Stomach (tissue), 9 donors: ENCODE measurements around the gene CLTRN. TPM values are rescaled to one million over a fixed set of nuclear protein-coding genes. Genes with fewer than 3 reads are reported as not detected.

Experiments used
- DNase-seq, 2 donors: peaks; one replicate each; pipeline versions ENCODE4 v3.0.0 to v3.0.0-alpha.2; 2013 to 2019
- H3K27ac ChIP-seq, 5 donors: fragments of 200-600 bp in 4 of 5; sonication (generic) in 4 of 5; one replicate each; pipeline ENCODE4 v1.5.1; 2013 to 2019; ENCODE audit warnings: mild to moderate bottlenecking in 1 of 5, moderate library complexity in 1 of 5
- H3K27me3 ChIP-seq, 3 donors: fragments of 200-600 bp; sonication (generic); one replicate each; pipeline ENCODE4 v1.5.1; 2017 to 2019; ENCODE audit warnings: mixed run types in 1 of 3
- H3K36me3 ChIP-seq, 4 donors: fragments of 200-600 bp; sonication (generic); 1 replicate in 3 of 4; 2 replicates in 1 of 4; pipeline ENCODE4 v1.5.1; 2016 to 2019
- H3K4me1 ChIP-seq, 4 donors: fragments of 200-600 bp; sonication (generic); one replicate each; pipeline ENCODE4 v1.5.1; 2016 to 2019
- H3K4me3 ChIP-seq, 4 donors: fragments of 200-600 bp; sonication (generic) in 3 of 4; one replicate each; pipeline ENCODE4 v1.5.1; 2016 to 2019; ENCODE audit warnings: mild to moderate bottlenecking in 1 of 4
- H3K9me3 ChIP-seq, 4 donors: fragments of 200-600 bp; sonication (generic); one replicate each; pipeline ENCODE4 v1.5.1; 2016 to 2019
- EP300 ChIP-seq: sonication (generic); formaldehyde crosslinking; IDR thresholded peaks from one replicate; pipeline ENCODE4 v1.6.1; 2017; ENCODE audit warnings: antibody characterized with exemption
- POLR2A ChIP-seq, 4 donors: fragments of 450-650 bp; IDR thresholded peaks; one replicate each; pipeline ENCODE4 v1.6.1; 2016; ENCODE audit warnings: antibody characterized with exemption in 4 of 4, control low read depth in 2 of 4, mild to moderate bottlenecking in 1 of 4, moderate library complexity in 1 of 4
- POLR2AphosphoS5 ChIP-seq, 3 donors: sonication (generic); formaldehyde crosslinking; IDR thresholded peaks; one replicate each; pipeline ENCODE4 v1.6.1; 2016; ENCODE audit warnings: antibody characterized with exemption in 3 of 3
- WGBS, 5 donors: extraction: QIAGEN DNeasy Blood & Tissue Kit in 3 of 5; methylation state at CpG; one replicate each; pipeline versions ENCODE4 v1.1.5 to v1.1.7; 2013 to 2018; 5-methylcytosine and 5-hydroxymethylcytosine counted together
- intact Hi-C: fragments of 100-400 bp; cut with DNase I; formaldehyde crosslinking; loops from one replicate; pipeline ENCODE4 v1.15.1; 2023; ENCODE audit warnings: low total_unique reads
- polyA plus RNA-seq, 3 donors: library from polyadenylated mRNA; stranded (reverse); fragments of 200-250 nt; gene quantifications; one replicate each; pipeline ENCODE4 v1.2.3, GENCODE V29; 2013
- total RNA-seq, 5 donors: library from RNA; depleted of rRNA; stranded (reverse); fragments of >200 nt; gene quantifications; one replicate each; pipeline versions ENCODE4 v1.1.0 to v1.2.3, GENCODE V29; 2014 to 2016
- TF ChIP-seq, protein P1 (sequence below), 7 experiments: fragments of 450-650 bp in 4 of 7; fragments of 200-600 bp in 3 of 7; sonication (generic) in 3 of 7; IDR thresholded peaks; one replicate each; pipeline ENCODE4 v1.5.1; 2016 to 2019; ENCODE audit warnings: antibody characterized with exemption in 7 of 7, control low read depth in 2 of 7, mild to moderate bottlenecking in 1 of 7
- donor health status: healthy with polysubstance abuse.
- donor health status: Bipolar disorder and iron deficiency.
- donor health status: healthy.

Gene CLTRN
- total and polyA plus RNA-seq, 8 donors, result 2.4 to 8.5 (median 3.5) TPM; not detected in 3

DNA sequence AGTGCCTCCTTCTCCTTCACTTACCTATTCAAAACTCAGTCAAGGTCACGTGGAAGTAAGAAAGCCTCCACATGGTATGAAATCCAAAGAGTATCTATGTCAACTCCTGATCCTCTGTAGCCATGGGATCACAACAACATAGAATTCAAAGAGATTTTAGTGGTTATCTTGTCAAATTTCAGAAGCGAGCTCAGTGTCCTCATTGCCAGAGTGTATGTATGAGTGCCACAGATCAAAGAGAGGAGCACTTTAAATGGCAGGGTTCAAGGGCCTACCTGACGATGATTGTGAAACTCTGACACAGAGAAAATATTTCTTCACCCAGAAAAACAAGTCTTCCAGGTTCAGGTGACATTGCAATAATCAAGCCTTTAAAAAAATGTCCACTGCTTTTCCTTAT is 62.7 kb downstream of the CLTRN start:
- no peak overlapping the region for H3K4me3 ChIP-seq
- DNase-seq, result no peak
- no peaks in the 10 kb centered on the region for H3K36me3 ChIP-seq
- H3K4me1 ChIP-seq, result peaks cover 0 to 3% (median 0%) of the 10 kb centered on the region in 4 donors
- H3K9me3 ChIP-seq, result no peaks in the 10 kb centered on the region
- intact Hi-C loops, result no loop called here
- 60 to 80% (median 68%) methylated on average over 3 of the region's 3 CpGs for WGBS, 5 donors
- no peak for TF ChIP-seq EP300
- H3K27ac ChIP-seq, result no peak overlapping the region
- H3K27me3 ChIP-seq, result peaks cover 0 to 11% (median 0%) of the 10 kb centered on the region in 3 donors

DNA sequence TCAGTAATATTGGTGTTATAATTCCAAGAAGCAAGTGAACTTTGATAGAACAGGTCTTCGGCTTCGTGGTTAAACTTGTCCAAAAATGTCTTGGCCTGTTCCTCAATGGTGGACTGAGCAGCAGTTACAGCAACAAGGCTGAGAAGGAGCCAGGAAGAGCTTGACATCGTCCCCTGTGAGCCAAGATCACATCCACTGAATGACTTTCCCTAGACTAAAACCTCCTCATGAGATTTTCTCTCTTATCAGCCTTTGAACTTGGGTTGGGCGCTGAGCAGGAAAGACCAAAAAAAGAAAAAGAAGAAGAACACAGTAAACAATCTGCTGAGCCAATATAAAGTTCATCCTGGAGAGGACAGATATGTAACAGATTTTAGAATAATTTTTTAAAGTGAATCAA is 63.9 kb downstream of the CLTRN start, which contains the start of gene ACE2:
Gene ACE2, minus strand, starts transcription at position 216 of the 400 bp plus-strand sequence. Its CDS starts 49 bp downstream, at position 167.
- H3K4me3 ChIP-seq, result no peak within 1 kb of the TSS
- intact Hi-C loops, result no loop called here
- H3K9me3 ChIP-seq, result no peaks in the 10 kb centered on the region
- TF ChIP-seq POLR2AphosphoS5 (IDR thresholded peaks at IDR 0.05), result no peak
- TF ChIP-seq POLR2A (IDR thresholded peaks at IDR 0.05), result no peak
- TF ChIP-seq EP300, result no peak
- TF ChIP-seq, protein P1, sequence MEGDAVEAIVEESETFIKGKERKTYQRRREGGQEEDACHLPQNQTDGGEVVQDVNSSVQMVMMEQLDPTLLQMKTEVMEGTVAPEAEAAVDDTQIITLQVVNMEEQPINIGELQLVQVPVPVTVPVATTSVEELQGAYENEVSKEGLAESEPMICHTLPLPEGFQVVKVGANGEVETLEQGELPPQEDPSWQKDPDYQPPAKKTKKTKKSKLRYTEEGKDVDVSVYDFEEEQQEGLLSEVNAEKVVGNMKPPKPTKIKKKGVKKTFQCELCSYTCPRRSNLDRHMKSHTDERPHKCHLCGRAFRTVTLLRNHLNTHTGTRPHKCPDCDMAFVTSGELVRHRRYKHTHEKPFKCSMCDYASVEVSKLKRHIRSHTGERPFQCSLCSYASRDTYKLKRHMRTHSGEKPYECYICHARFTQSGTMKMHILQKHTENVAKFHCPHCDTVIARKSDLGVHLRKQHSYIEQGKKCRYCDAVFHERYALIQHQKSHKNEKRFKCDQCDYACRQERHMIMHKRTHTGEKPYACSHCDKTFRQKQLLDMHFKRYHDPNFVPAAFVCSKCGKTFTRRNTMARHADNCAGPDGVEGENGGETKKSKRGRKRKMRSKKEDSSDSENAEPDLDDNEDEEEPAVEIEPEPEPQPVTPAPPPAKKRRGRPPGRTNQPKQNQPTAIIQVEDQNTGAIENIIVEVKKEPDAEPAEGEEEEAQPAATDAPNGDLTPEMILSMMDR (IDR thresholded peaks at IDR 0.05), result no peak
- no peak within 1 kb of the TSS for H3K27ac ChIP-seq
- peaks cover 0 to 6% (median 0%) of the 10 kb centered on the region in 3 donors for H3K27me3 ChIP-seq
- no peaks in the 10 kb centered on the region for H3K4me1 ChIP-seq
- 57 to 74% (median 72%) methylated on average over 4 of the region's 4 CpGs for WGBS, 5 donors
- DNase-seq, result no peak
- no peaks in the 10 kb centered on the region for H3K36me3 ChIP-seq

DNA sequence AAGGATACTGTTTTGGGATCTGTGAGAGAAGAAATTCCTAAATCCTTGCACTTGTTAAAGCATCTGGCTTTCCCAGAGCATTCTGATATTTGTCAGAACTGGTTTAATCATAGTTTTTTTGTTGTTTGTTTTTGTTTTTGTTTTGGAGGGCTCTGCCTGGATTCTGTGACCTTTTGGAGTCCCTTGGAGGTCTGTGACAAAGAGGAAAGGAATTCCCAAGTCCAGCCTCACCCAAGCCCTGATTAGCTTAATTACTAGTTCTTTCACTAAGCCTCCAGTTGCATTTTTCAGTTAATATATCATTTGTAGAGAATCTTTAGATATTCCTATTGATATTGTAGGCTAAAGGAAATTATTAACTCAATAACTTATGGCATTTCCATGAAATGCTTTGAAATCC is 64.6 kb downstream of the CLTRN start:
- Histone ChIP-seq H3K4me1 (no peaks in the 10 kb centered on the region), H3K36me3 (no peaks in the 10 kb centered on the region), H3K27me3 (peaks cover 0 to 6% (median 0%) of the 10 kb centered on the region in 3 donors), H3K4me3 (no peak overlapping the region), H3K27ac (no peak overlapping the region), H3K9me3 (no peaks in the 10 kb centered on the region)
- intact Hi-C loops, result no loop called here
- no peak for DNase-seq
- TF ChIP-seq POLR2A (IDR thresholded peaks at IDR 0.05), result no peak
- no peak for TF ChIP-seq POLR2AphosphoS5 (IDR thresholded peaks at IDR 0.05)

DNA sequence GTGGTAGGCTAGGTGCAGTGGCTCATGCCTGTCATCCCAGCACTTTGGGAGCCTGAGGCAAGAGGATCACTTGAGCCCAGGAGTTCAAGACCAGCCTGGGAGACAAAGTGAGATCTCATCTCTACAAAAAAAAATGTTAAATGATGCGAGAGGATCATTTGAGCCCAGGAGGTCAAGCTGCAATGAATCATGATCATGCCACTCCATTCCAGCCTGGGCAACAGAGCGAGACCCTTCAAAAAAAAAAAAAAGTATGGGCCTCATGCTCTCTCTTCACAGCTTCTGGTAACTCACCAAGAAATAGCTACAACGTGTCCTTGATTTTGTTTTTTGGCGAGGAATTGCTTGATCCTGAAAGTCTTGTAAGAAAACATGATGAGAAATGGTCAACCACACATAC is 65.1 kb downstream of the CLTRN start:
- no peaks in the 10 kb centered on the region for H3K9me3 ChIP-seq
- DNase-seq, result no peak
- H3K4me1 ChIP-seq, result no peaks in the 10 kb centered on the region
- TF ChIP-seq POLR2A (IDR thresholded peaks at IDR 0.05) (no peak), POLR2AphosphoS5 (IDR thresholded peaks at IDR 0.05) (no peak), EP300 (no peak)
- TF ChIP-seq, protein P1 (IDR thresholded peaks at IDR 0.05), result no peak
- WGBS, 5 donors, result 57 to 100% (median 88%) methylated on average over 3 to 4 of the region's 4 CpGs
- no peak overlapping the region for H3K27ac ChIP-seq
- peaks cover 0 to 3% (median 0%) of the 10 kb centered on the region in 3 donors for H3K27me3 ChIP-seq
- H3K4me3 ChIP-seq, result no peak overlapping the region
- intact Hi-C loops, result no loop called here
- H3K36me3 ChIP-seq, result no peaks in the 10 kb centered on the region

DNA sequence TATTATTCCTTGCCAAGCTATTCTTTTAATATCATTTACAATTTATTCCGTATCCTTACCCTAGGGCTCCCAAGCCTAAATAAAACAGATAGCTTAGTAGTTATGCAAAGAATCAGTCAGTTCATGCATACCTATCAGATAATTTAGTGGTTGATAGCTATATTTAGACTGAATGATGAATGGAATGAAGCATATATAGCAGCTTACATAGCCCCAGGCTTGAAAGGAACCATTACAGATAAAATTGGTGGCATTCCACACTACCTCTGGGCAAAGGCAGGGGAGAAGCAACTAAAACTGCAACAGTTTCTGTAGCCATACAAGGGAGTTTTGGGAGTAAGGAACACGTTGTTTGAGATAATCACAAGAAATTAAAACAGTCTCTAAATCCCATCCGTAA is 66.6 kb downstream of the CLTRN start:
- Histone ChIP-seq H3K27ac (no peak overlapping the region), H3K9me3 (no peaks in the 10 kb centered on the region), H3K4me1 (no peaks in the 10 kb centered on the region), H3K4me3 (no peak overlapping the region), H3K36me3 (no peaks in the 10 kb centered on the region), H3K27me3 (no peaks in the 10 kb centered on the region)
- no peak for DNase-seq
- TF ChIP-seq EP300 (no peak), POLR2A (IDR thresholded peaks at IDR 0.05) (no peak), POLR2AphosphoS5 (IDR thresholded peaks at IDR 0.05) (no peak)
- TF ChIP-seq, protein P1 (IDR thresholded peaks at IDR 0.05), result no peak
- WGBS, 5 donors, result 54 to 73% (median 59%) methylated on average over 3 of the region's 3 CpGs
- intact Hi-C loops, result no loop called here
